Muscle of leg (tissue), 11 donors: ENCODE results near the gene MSMB. TPM values are rescaled to one million over a fixed set of nuclear protein-coding genes. Genes with fewer than 3 reads are reported as not detected.
"Not testable (repeated sequence)": the region's sequence is repeated elsewhere in the genome, so short reads cannot be mapped to it uniquely, and the experiment has no call there.

Source experiments
- DNase-seq: peaks from one replicate; pipeline ENCODE4 v3.0.0; 2013
- H3K27ac ChIP-seq: one replicate; pipeline ENCODE4 v1.5.1; 2013; ENCODE audit warnings: mild to moderate bottlenecking, low read length, control low read depth
- H3K27me3 ChIP-seq: one replicate; pipeline ENCODE4 v1.6.1; 2013; ENCODE audit warnings: low read length; ENCODE audit not compliant: control insufficient read depth, insufficient read depth
- H3K36me3 ChIP-seq: one replicate; pipeline ENCODE4 v1.6.1; 2013; ENCODE audit warnings: low read length; ENCODE audit not compliant: control insufficient read depth, insufficient read depth
- H3K4me1 ChIP-seq: one replicate; pipeline ENCODE4 v1.6.1; 2013; ENCODE audit warnings: low read length; ENCODE audit not compliant: control insufficient read depth, insufficient read depth
- H3K4me3 ChIP-seq: one replicate; pipeline ENCODE4 v1.5.1; 2013; ENCODE audit warnings: low read length, control low read depth
- H3K9me3 ChIP-seq: replicated peaks from 2 replicates; pipeline ENCODE4 v1.6.1; 2013; ENCODE audit warnings: low read depth, low read length; ENCODE audit not compliant: control insufficient read depth
- WGBS: methylation state at CpG from one replicate; pipeline ENCODE4 v1.1.5; 2013; ENCODE audit warnings: missing lambda C conversion rate; ENCODE audit not compliant: insufficient coverage; 5-methylcytosine and 5-hydroxymethylcytosine counted together
- polyA plus RNA-seq, 8 donors: library from polyadenylated mRNA; unstranded; fragments of 120-200 nt; gene quantifications; one replicate each; pipeline versions ENCODE4 v1.2.1 to v1.2.3, GENCODE V29; 2013; ENCODE audit warnings: inconsistent platforms in 1 of 8, low replicate concordance in 1 of 8; ENCODE audit not compliant: insufficient read length in 8 of 8, insufficient read depth in 1 of 8
- total RNA-seq: library from RNA; stranded (reverse); fragments of 120-200 nt; gene quantifications from one replicate; pipeline ENCODE4 v1.2.4, GENCODE V29; 2013

The MSMB gene
- total and polyA plus RNA-seq, 9 donors: not detected

DNA sequence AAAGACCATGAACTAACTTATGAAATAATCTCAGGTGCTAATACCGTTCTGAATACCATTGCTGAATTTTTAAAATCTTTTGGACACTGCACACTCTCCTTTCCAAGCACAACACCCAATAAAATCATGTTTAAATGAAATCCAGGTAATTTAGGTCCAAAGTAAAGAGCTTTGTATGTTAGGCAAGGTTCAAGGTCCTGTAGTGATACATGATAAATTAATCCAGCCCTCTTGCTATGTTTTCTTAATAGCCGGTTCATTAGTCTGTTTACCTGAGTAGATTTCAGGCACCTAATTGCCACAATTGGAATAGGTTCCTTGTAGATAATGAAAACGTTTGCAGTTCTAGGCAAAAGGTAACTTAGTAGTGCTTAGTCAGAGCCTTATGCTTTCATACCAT, 60.5 kb downstream of the MSMB start:
- no CpG with 5 or more reads among the region's 3 CpGs for WGBS
- H3K4me3 ChIP-seq, H3K27ac ChIP-seq, DNase-seq, H3K9me3 ChIP-seq, H3K4me1 ChIP-seq, H3K27me3 ChIP-seq, H3K36me3 ChIP-seq: not testable (repeated sequence)

DNA sequence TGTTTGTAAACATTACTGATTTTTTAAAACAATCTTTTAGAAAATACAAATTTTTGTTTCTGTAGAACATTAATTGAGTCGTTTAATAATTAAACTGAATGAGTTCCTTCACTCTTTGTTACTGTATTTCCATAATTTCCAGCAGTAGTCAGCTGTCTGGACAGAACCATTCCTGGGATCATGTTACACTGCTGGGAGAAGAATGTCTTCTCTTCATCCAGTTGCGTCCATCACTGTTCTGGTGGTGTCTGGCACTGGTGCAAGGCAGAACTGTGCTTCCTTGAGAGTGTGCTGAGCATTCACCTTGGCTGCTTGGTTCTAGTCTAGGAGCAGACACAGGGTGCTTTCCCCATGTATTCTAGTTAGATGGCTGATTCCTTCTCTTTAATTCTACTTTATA, 61.6 kb downstream of the MSMB start:
- DNase-seq, H3K4me1 ChIP-seq, H3K9me3 ChIP-seq, H3K27ac ChIP-seq, H3K27me3 ChIP-seq, H3K36me3 ChIP-seq, H3K4me3 ChIP-seq: not testable (repeated sequence)
- 83% methylated on average over 1 of the region's 2 CpGs for whole genome bisulfite sequencing

DNA sequence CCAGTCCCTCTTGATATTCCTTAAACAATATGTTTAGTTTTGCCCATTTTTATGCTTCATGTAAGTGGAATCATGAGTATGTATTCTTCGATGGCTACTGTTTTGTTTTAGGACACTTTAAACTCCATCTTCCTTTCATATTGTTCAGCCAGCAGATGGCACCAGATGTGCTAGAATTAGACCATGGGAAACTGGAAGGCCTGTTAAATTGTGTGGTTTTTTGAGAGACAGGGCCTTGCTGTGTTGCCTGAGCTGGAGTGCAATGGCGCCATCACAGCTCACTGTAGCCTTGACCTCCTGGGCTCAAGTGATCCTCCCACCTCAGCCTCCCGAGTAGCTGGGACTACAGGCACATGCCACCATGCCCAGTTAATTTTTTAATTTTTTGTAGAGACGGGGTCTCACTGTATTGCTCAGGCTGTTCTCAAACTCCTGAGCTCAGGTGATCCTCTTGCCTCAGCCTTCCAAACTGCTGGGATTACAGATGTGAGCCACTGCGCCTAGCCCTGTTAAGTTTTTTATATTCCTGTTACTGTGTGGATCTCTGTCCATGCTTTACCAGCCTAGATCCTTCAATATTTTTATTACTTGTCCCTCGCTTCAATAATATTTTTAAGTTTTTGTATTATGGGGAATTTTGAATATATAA, 62.4 kb downstream of the MSMB start:
- not testable (repeated sequence) for H3K9me3 ChIP-seq, H3K4me3 ChIP-seq, H3K36me3 ChIP-seq, H3K4me1 ChIP-seq, H3K27ac ChIP-seq, H3K27me3 ChIP-seq
- no CpG with 5 or more reads among the region's 6 CpGs for WGBS
- peak; percentile 42 for DNase-seq

Other genes starting within 250 kb of the MSMB start
- gene AGAP4, start 198.8 kb downstream of the MSMB start, total RNA-seq: 11.0 TPM
- gene AGAP4, start 198.8 kb downstream of the MSMB start, polyA plus RNA-seq: 10 to 100 TPM in 5 of 8 donors, 1 to 10 TPM in 3; 5.2 to 32.6 (median 15.2) TPM
- 50.7 TPM for gene TIMM23, start 73.8 kb downstream of the MSMB start, total RNA-seq
- gene TIMM23, start 73.8 kb downstream of the MSMB start, polyA plus RNA-seq: 10 to 100 TPM; 49.8 to 58.8 (median 54.5) TPM
- 135 TPM for gene NCOA4, start 15.6 kb downstream of the MSMB start, total RNA-seq
- 100 to 1,000 TPM in 7 of 8 donors, 10 to 100 TPM in 1; 95.3 to 133 (median 119) TPM for gene NCOA4, start 15.6 kb downstream of the MSMB start, polyA plus RNA-seq
- not detected for gene ANTXRL, start 240.7 kb upstream of the MSMB start, total RNA-seq
- not detected for gene ANTXRL, start 240.7 kb upstream of the MSMB start, polyA plus RNA-seq